Endometrial microvascular endothelial cells (primary cell): ENCODE measurements around the gene WDR6. TPM values are rescaled to one million over a fixed set of nuclear protein-coding genes. Genes with fewer than 3 reads are reported as not detected.

Source experiments
- total RNA-seq: library from RNA; depleted of rRNA; stranded (reverse); fragments of >200 nt; gene quantifications from one replicate; pipeline ENCODE4 v1.2.3, GENCODE V29; 2015; ENCODE audit errors: inconsistent ontology term

WDR6 gene
- total RNA-seq, 1 donor from 2014 or later, result 103 TPM

Other genes starting within 250 kb of the WDR6 start
- 56.1 TPM for gene PRKAR2A, start 159.5 kb upstream of the WDR6 start, total RNA-seq
- gene SLC25A20, start 108.5 kb upstream of the WDR6 start, total RNA-seq, result 43.4 TPM
- 53.2 TPM for gene ARIH2, start 88.5 kb upstream of the WDR6 start, total RNA-seq
- 18.5 TPM for gene P4HTM, start 17.1 kb upstream of the WDR6 start, total RNA-seq
- gene DALRD3, start 11.2 kb downstream of the WDR6 start, total RNA-seq, result 48.6 TPM
- 129 TPM for gene NDUFAF3, start 14.7 kb downstream of the WDR6 start, total RNA-seq
- 327 TPM for gene IMPDH2, start 22.0 kb downstream of the WDR6 start, total RNA-seq
- 60.3 TPM for gene QRICH1, start 86.7 kb downstream of the WDR6 start, total RNA-seq
- gene QARS1, start 97.4 kb downstream of the WDR6 start, total RNA-seq, result 280 TPM
- gene USP19, start 113.4 kb downstream of the WDR6 start, total RNA-seq, result 37.3 TPM
- 315 TPM for gene LAMB2, start 125.7 kb downstream of the WDR6 start, total RNA-seq
- 26.7 TPM for gene CCDC71, start 158.9 kb downstream of the WDR6 start, total RNA-seq
- gene KLHDC8B, start 164.2 kb downstream of the WDR6 start, total RNA-seq, result 24.7 TPM